ENCODE measurements around the gene SPRY1.

The SPRY1 gene

DNA sequence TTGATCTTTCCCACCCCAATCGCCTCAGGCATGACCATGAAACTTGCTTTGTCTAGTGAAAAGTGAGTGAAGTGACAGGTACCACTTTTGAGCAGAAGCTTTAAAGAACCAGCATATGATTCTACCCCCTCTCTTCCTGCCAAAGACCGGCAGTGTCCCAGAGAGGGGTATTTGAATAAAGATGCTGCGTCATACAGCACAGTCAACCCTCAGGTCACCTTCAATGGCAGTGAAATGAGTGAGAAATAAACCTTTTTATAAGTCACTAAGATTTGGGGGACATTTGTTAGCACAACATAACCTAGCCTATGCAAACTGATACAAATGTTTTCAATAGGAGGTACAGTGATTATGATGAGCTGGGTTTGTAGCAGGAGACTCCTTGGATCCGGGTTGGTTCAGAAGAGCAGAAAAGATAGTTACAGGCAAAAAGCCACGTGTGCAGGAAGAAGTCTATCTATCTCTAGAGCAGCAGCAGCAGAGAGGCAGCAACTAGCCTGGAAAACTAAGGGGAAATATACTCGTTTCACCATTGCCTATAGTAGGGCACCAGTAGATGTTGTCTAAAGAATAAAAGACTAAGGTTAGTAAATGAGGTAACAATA lies 30.3 kb upstream of the SPRY1 start:
- in situ Hi-C loops (cut with HindIII; ENCODE audit: low sequenced_read_pairs): no loop called here
- no peak overlapping the region for H3K4me3 ChIP-seq (ENCODE audit: low read depth, low read length)
- TF ChIP-seq, protein P1, sequence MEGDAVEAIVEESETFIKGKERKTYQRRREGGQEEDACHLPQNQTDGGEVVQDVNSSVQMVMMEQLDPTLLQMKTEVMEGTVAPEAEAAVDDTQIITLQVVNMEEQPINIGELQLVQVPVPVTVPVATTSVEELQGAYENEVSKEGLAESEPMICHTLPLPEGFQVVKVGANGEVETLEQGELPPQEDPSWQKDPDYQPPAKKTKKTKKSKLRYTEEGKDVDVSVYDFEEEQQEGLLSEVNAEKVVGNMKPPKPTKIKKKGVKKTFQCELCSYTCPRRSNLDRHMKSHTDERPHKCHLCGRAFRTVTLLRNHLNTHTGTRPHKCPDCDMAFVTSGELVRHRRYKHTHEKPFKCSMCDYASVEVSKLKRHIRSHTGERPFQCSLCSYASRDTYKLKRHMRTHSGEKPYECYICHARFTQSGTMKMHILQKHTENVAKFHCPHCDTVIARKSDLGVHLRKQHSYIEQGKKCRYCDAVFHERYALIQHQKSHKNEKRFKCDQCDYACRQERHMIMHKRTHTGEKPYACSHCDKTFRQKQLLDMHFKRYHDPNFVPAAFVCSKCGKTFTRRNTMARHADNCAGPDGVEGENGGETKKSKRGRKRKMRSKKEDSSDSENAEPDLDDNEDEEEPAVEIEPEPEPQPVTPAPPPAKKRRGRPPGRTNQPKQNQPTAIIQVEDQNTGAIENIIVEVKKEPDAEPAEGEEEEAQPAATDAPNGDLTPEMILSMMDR (IDR thresholded peaks at IDR 0.05; ENCODE audit: low read depth, low read length): no peak
- DNase-seq (ENCODE audit: low read depth, low spot score): no peak

DNA sequence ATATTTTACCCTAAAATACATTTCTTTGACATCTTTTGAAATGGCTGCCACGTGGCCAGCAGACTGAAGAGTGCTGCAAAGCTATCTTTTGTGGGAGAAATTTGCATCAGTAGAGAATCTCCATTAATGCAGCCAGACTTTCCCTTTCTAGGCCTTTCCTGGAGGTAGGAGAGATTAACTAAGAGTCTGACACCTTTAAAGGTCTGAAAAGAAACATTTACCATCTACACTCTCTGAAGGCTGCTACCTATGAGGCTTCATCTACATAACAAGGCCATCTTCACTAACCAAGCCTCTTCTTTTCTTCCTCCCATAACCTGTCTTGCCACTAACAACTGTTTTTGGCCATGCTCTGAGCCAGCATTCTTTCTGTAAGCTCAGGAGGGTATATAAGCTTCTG lies 17.8 kb upstream of the SPRY1 start:
- H3K4me3 ChIP-seq (ENCODE audit: low read depth, low read length): no peak overlapping the region
- no peak for DNase-seq (ENCODE audit: low read depth, low spot score)
- TF ChIP-seq, protein P1 (IDR thresholded peaks at IDR 0.05; ENCODE audit: low read depth, low read length): no peak
- in situ Hi-C loops (cut with HindIII; ENCODE audit: low sequenced_read_pairs): no loop called here

DNA sequence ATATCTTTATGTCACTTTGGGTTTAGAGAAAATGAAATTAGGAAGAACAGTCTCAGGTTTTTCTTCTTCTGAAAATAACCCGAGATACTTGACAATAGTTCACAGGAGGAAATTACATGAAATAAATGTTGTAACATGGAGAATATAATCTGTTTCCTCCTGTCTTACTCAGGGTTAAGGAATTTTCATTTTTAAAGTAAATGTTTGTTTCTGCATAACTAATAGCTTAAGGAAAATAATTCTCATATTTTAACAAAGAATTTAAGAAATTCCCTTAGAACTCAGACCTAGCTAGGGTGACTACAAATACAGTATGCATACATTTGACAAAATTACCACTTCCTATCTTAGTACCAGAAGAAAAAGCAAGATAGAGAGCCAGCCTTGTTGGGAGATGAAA lies 17.2 kb upstream of the SPRY1 start:
- TF ChIP-seq, protein P1 (IDR thresholded peaks at IDR 0.05; ENCODE audit: low read depth, low read length): no peak
- no peak overlapping the region for H3K4me3 ChIP-seq (ENCODE audit: low read depth, low read length)
- DNase-seq (ENCODE audit: low read depth, low spot score): no peak
- in situ Hi-C loops (cut with HindIII; ENCODE audit: low sequenced_read_pairs): no loop called here

DNA sequence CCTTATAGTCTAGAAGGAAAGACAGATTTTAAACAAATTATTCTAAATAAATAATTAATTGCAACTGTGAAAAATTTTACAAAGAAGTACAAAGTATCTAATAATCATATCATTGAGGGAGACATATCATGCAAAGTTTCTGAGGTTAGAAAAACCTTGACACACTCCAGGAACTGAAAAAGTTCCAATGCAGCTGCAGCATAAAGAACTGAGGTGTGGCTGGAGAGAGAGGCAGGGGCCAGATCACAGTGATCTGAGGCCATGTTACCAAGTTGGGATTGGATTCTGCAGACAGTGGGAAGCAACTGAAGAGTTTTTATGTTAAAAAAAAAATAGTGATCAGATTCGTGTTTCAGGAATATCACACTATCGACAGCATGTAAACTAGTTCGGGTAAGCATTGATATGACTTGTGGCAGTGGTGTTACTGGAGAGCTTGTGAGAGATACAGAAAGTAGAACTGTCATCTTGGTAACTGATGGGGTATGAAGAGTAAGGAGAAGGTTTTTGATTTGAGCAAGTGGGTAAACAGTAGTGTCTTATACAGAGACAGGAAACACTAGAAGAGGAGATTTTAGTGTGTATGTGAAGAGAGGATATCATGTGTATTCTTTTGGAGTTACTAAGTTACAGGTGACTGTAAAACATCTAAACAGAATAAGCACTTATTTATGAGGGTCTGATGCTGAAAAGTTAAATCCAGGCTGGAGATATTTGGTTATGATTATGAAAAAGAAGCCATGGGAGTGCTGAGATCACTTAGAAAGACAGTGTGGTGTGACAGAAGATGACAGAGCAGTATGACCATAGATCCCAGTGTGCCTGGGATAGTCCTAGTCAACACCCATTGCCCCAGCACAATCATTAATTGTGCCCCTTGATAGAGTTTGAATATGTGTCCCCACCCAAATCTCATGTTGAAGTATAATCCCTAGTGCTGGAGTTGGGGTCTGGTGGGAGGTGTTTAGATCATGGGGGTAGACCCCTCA lies 15.6 kb upstream of the SPRY1 start:
- TF ChIP-seq, protein P1 (IDR thresholded peaks at IDR 0.05; ENCODE audit: low read depth, low read length): no peak
- no peak overlapping the region for H3K4me3 ChIP-seq (ENCODE audit: low read depth, low read length)
- DNase-seq (ENCODE audit: low read depth, low spot score): no peak
- in situ Hi-C loops (cut with HindIII; ENCODE audit: low sequenced_read_pairs): no loop called here

DNA sequence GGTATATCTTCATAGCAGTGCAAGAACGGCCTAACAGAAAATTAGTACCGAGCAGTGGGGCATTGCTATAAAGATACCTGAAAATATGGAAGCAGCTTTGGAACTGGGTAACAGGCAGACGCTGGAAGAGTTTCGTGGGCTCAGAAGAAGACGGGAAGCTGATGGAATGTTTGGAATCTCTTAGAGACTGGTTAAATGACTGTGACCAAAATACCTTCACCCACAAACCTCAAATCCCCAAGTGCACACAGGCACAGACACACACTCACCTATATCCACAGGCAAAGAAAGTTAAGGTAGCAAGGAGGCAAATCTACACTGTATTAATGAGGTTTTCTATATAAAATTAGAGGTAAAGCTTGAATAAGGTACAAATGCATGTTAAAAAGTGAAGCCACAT lies 14.6 kb upstream of the SPRY1 start:
- H3K4me3 ChIP-seq (ENCODE audit: low read depth, low read length): no peak overlapping the region
- TF ChIP-seq, protein P1 (IDR thresholded peaks at IDR 0.05; ENCODE audit: low read depth, low read length): no peak
- no peak for DNase-seq (ENCODE audit: low read depth, low spot score)
- in situ Hi-C loops (cut with HindIII; ENCODE audit: low sequenced_read_pairs): no loop called here

DNA sequence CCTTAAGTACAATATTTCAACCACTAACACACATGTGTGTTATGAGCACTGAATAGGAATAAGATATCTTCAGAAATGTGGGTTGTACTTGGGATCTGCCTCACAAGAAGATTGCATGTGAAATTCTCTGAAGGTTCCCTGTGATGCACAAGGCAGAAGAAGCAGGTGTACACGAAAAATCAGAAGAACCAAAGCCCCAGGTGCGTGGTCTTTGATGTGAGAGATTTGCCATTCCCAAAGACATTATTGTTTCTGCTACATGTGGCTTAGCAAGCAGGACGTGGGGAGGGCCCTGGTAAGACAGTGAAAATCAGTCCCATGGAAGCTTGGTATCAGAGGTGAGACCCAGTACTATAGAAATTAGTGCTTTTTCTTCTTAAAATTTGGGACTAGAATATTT lies 13.0 kb upstream of the SPRY1 start:
- TF ChIP-seq, protein P1 (IDR thresholded peaks at IDR 0.05; ENCODE audit: low read depth, low read length): no peak
- no peak overlapping the region for H3K4me3 ChIP-seq (ENCODE audit: low read depth, low read length)
- no peak for DNase-seq (ENCODE audit: low read depth, low spot score)
- in situ Hi-C loops (cut with HindIII; ENCODE audit: low sequenced_read_pairs): no loop called here

Data from astrocyte of the spinal cord (primary cell).